ENCODE results near the gene NGDN. TPM values are rescaled to one million over a fixed set of nuclear protein-coding genes. Genes with fewer than 3 reads are reported as not detected.
"Not testable (repeated sequence)": the region's sequence is repeated elsewhere in the genome, so short reads cannot be mapped to it uniquely, and the experiment has no call there.

NGDN gene
- total and polyA plus RNA-seq, 2 experiments from 2014 or later: 47.2 to 47.6 TPM

- H3K27ac ChIP-seq: no peak overlapping the region
- H3K4me3 ChIP-seq: no peak overlapping the region
- no peak overlapping the region for H3K4me2 ChIP-seq
- H3K27me3 ChIP-seq: no peaks in the 10 kb centered on the region
- no peak overlapping the region for H2AFZ ChIP-seq
- H3K36me3 ChIP-seq (replicated peaks; ENCODE audit: insufficient read depth, low read depth): no peaks in the 10 kb centered on the region
- no peak for DNase-seq (ENCODE audit: low spot score)
- H4K20me1 ChIP-seq (ENCODE audit: insufficient read depth, poor library complexity, severe bottlenecking): no peaks in the 10 kb centered on the region
- H3K9me2 ChIP-seq (replicated peaks; ENCODE audit: insufficient read depth): no peaks in the 10 kb centered on the region
- H3K9me3 ChIP-seq (ENCODE audit: low read depth): no peaks in the 10 kb centered on the region
- H3K79me2 ChIP-seq: no peaks in the 10 kb centered on the region
- 80% methylated on average over 10 of the region's 10 CpGs for WGBS (ENCODE audit: low lambda C conversion rate, missing lambda C conversion rate)
- H3K4me1 ChIP-seq (ENCODE audit: insufficient read depth): no peaks in the 10 kb centered on the region
- TF ChIP-seq CTCF (IDR thresholded peaks at IDR 0.05; ENCODE audit: poor library complexity) (no peak), EZH2 (IDR thresholded peaks at IDR 0.05; ENCODE audit: borderline replicate concordance) (no peak), EZH2phosphoT487 (IDR thresholded peaks at IDR 0.05; ENCODE audit: low read depth, severe bottlenecking, unreplicated experiment) (no peak)
Observed at GRCh38 chr14:23425169-23425568, 44.3 kb upstream of the NGDN start.

GRCh38 chr14:23425798-23426197, 43.7 kb upstream of the NGDN start:
- H4K20me1 ChIP-seq (ENCODE audit: insufficient read depth, poor library complexity, severe bottlenecking); H3K36me3 ChIP-seq (replicated peaks; ENCODE audit: insufficient read depth, low read depth); H3K4me3 ChIP-seq; H3K27ac ChIP-seq; DNase-seq (ENCODE audit: low spot score); H3K9me3 ChIP-seq (ENCODE audit: low read depth); H2AFZ ChIP-seq; H3K79me2 ChIP-seq; H3K4me2 ChIP-seq; H3K27me3 ChIP-seq; H3K9me2 ChIP-seq (replicated peaks; ENCODE audit: insufficient read depth); H3K4me1 ChIP-seq (ENCODE audit: insufficient read depth): not testable (repeated sequence)
- 88% methylated on average over 6 of the region's 6 CpGs for WGBS (ENCODE audit: low lambda C conversion rate, missing lambda C conversion rate)

GRCh38 chr14:23428686-23429495, 40.6 kb upstream of the NGDN start:
- H3K27me3 ChIP-seq: no peaks in the 10 kb centered on the region
- H3K9me3 ChIP-seq (ENCODE audit: low read depth): no peaks in the 10 kb centered on the region
- H3K4me3 ChIP-seq: no peak overlapping the region
- H3K36me3 ChIP-seq (replicated peaks; ENCODE audit: insufficient read depth, low read depth): no peaks in the 10 kb centered on the region
- H3K79me2 ChIP-seq: no peaks in the 10 kb centered on the region
- no peaks in the 10 kb centered on the region for H4K20me1 ChIP-seq (ENCODE audit: insufficient read depth, poor library complexity, severe bottlenecking)
- no peaks in the 10 kb centered on the region for H3K4me1 ChIP-seq (ENCODE audit: insufficient read depth)
- no peak overlapping the region for H2AFZ ChIP-seq
- WGBS (ENCODE audit: low lambda C conversion rate, missing lambda C conversion rate): 89% methylated on average over 13 of the region's 13 CpGs
- H3K27ac ChIP-seq: no peak overlapping the region
- no peak for DNase-seq (ENCODE audit: low spot score)
- H3K4me2 ChIP-seq: no peak overlapping the region
- TF ChIP-seq EZH2phosphoT487 (IDR thresholded peaks at IDR 0.05; ENCODE audit: low read depth, severe bottlenecking, unreplicated experiment): no peak
- no peak for TF ChIP-seq EZH2 (IDR thresholded peaks at IDR 0.05; ENCODE audit: borderline replicate concordance)
- TF ChIP-seq CTCF (IDR thresholded peaks at IDR 0.05; ENCODE audit: poor library complexity): no peak
- no peaks in the 10 kb centered on the region for H3K9me2 ChIP-seq (replicated peaks; ENCODE audit: insufficient read depth)

- WGBS (ENCODE audit: low lambda C conversion rate, missing lambda C conversion rate): 91% methylated on average over 10 of the region's 10 CpGs
- Histone ChIP-seq H3K9me3 (ENCODE audit: low read depth) (no peaks in the 10 kb centered on the region), H4K20me1 (ENCODE audit: insufficient read depth, poor library complexity, severe bottlenecking) (no peaks in the 10 kb centered on the region), H3K4me1 (ENCODE audit: insufficient read depth) (no peaks in the 10 kb centered on the region), H2AFZ (no peak overlapping the region), H3K79me2 (no peaks in the 10 kb centered on the region), H3K36me3 (replicated peaks; ENCODE audit: insufficient read depth, low read depth) (no peaks in the 10 kb centered on the region), H3K27ac (no peak overlapping the region), H3K4me3 (no peak overlapping the region), H3K4me2 (no peak overlapping the region), H3K27me3 (no peaks in the 10 kb centered on the region), H3K9me2 (replicated peaks; ENCODE audit: insufficient read depth) (no peaks in the 10 kb centered on the region)
- TF ChIP-seq EZH2phosphoT487 (IDR thresholded peaks at IDR 0.05; ENCODE audit: low read depth, severe bottlenecking, unreplicated experiment) (no peak), CTCF (IDR thresholded peaks at IDR 0.05; ENCODE audit: poor library complexity) (no peak), EZH2 (IDR thresholded peaks at IDR 0.05; ENCODE audit: borderline replicate concordance) (no peak)
- no peak for DNase-seq (ENCODE audit: low spot score)
Observed at GRCh38 chr14:23430016-23430722, 39.3 kb upstream of the NGDN start.
